ENCODE data around the gene SCAF4. TPM values are rescaled to one million over a fixed set of nuclear protein-coding genes. Genes with fewer than 3 reads are reported as not detected.

SCAF4 gene
- total and polyA plus RNA-seq, 9 of the 15 experiments (the other 6 are each of a cell fraction or from before 2014, with no cell fraction given): 2.3 to 55.7 (median 17.2) TPM

- no peak for ATAC-seq
- no peaks in the 10 kb centered on the region for H3K4me1 ChIP-seq (replicated peaks in 1 of 2; ENCODE audit: control insufficient read depth in 2 of 2, insufficient read depth in 2 of 2, low read length in 2 of 2)
- TF ChIP-seq PHB (CRISPR knock-in tag; IDR thresholded peaks at IDR 0.05) (no peak), RBM25 (IDR thresholded peaks at IDR 0.05; ENCODE audit: low read depth, low read length, severe bottlenecking) (peak; percentile 76), BCOR (IDR thresholded peaks at IDR 0.05) (peak; percentile 77)
- no peaks in the 10 kb centered on the region for H3K36me3 ChIP-seq (ENCODE audit: control insufficient read depth, insufficient read depth, low read length)
- H3K79me2 ChIP-seq (ENCODE audit: control insufficient read depth, insufficient read depth, low read length): no peaks in the 10 kb centered on the region
- peaks cover 2% of the 10 kb centered on the region; the same call in 1 of the 2 replicates for H3K9me3 ChIP-seq (replicated peaks; ENCODE audit: control insufficient read depth, insufficient read depth, low read depth, low read length)
- DNase-seq (ENCODE audit: extremely low read depth in 1 of 4, low spot score in 3 of 4): no peak
- CTCF ChIA-PET (ENCODE audit: low intra/inter-chr PET ratio): no interaction called here
- in situ Hi-C loops (cut with MboI): no loop called here
- H3K4me3 ChIP-seq: no peak overlapping the region
- no peak for FAIRE-seq
- H2AFZ ChIP-seq (ENCODE audit: low read depth, low read length): no peak overlapping the region
- WGBS (ENCODE audit: insufficient coverage, low coverage, missing lambda C conversion rate): 13% methylated on average over 1 of the region's 1 CpG
- H3K9ac ChIP-seq (ENCODE audit: insufficient read depth in 1 of 2, low read depth in 2 of 2, low read length in 2 of 2): no peak overlapping the region
- no peak overlapping the region for H3K27ac ChIP-seq (ENCODE audit: extremely low read depth, low read depth, low read length)
- no peak overlapping the region for H3K4me2 ChIP-seq (ENCODE audit: insufficient read depth, low read length)
- peaks cover 4 to 12% of the 10 kb centered on the region in 2 experiments; a peak in 4 of 5 replicates for H3K27me3 ChIP-seq (ENCODE audit: control insufficient read depth in 2 of 2, insufficient read depth in 2 of 2, low read length in 2 of 2)
- POLR2A ChIA-PET: interaction anchor here (1.4 kb wide), 1 partner anchor 19 kb away, joined by 4 read pairs; no protein-coding TSS in a partner anchor
- no peaks in the 10 kb centered on the region for H4K20me1 ChIP-seq (replicated peaks; ENCODE audit: control insufficient read depth, insufficient read depth, low read length)
- no peaks in the 10 kb centered on the region for H3K9me1 ChIP-seq (ENCODE audit: control insufficient read depth, insufficient read depth, low read length)
- intact Hi-C loops (cut with micrococcal nuclease): no loop called here
- BruUV-seq (replicated peaks): no TSS peak
Measured at GRCh38 chr21:31756787-31757186, 24.9 kb upstream of the SCAF4 start.

- H3K9me3 ChIP-seq (replicated peaks; ENCODE audit: control insufficient read depth, insufficient read depth, low read depth, low read length): no peaks in the 10 kb centered on the region
- peaks cover 2 to 3% of the 10 kb centered on the region in 2 experiments; a peak in 1 of 5 replicates for H3K27me3 ChIP-seq (ENCODE audit: control insufficient read depth in 2 of 2, insufficient read depth in 2 of 2, low read length in 2 of 2)
- ATAC-seq (no peak), FAIRE-seq (no peak), DNase-seq (ENCODE audit: extremely low read depth in 1 of 4, low spot score in 3 of 4) (no peak)
- H3K4me2 ChIP-seq (ENCODE audit: insufficient read depth, low read length): no peak overlapping the region
- no peaks in the 10 kb centered on the region for H3K9me1 ChIP-seq (ENCODE audit: control insufficient read depth, insufficient read depth, low read length)
- H3K27ac ChIP-seq (ENCODE audit: extremely low read depth, low read depth, low read length): no peak overlapping the region
- BruUV-seq (replicated peaks): no TSS peak
- ChIA-PET CTCF (ENCODE audit: low intra/inter-chr PET ratio) (no interaction called here), POLR2A (interaction anchor here (0.9 to 1.3 kb wide), 6 partner anchors 9 to 102 kb away, joined by 3 to 4 read pairs (median 3); no protein-coding TSS in a partner anchor)
- H3K9ac ChIP-seq (ENCODE audit: insufficient read depth in 1 of 2, low read depth in 2 of 2, low read length in 2 of 2): no peak overlapping the region
- no peaks in the 10 kb centered on the region for H3K4me1 ChIP-seq (replicated peaks in 1 of 2; ENCODE audit: control insufficient read depth in 2 of 2, insufficient read depth in 2 of 2, low read length in 2 of 2)
- no peaks in the 10 kb centered on the region for H4K20me1 ChIP-seq (replicated peaks; ENCODE audit: control insufficient read depth, insufficient read depth, low read length)
- WGBS (ENCODE audit: insufficient coverage, low coverage, missing lambda C conversion rate): 46% methylated on average over 6 of the region's 6 CpGs
- H2AFZ ChIP-seq (ENCODE audit: low read depth, low read length): peak overlapping the region; percentile 53; the same call in 1 of the 2 replicates
- in situ Hi-C loops (cut with MboI): no loop called here
- intact Hi-C loops (cut with micrococcal nuclease): no loop called here
- H3K36me3 ChIP-seq (ENCODE audit: control insufficient read depth, insufficient read depth, low read length): no peaks in the 10 kb centered on the region
- no peaks in the 10 kb centered on the region for H3K79me2 ChIP-seq (ENCODE audit: control insufficient read depth, insufficient read depth, low read length)
- no peak overlapping the region for H3K4me3 ChIP-seq
- TF ChIP-seq PYGO2 (tag; IDR thresholded peaks at IDR 0.05) (no peak), ZNF324 (CRISPR knock-in tag; IDR thresholded peaks at IDR 0.05) (no peak), NKRF (IDR thresholded peaks at IDR 0.05; ENCODE audit: borderline replicate concordance) (no peak), ZNF586 (CRISPR knock-in tag; conservative IDR thresholded peaks at IDR 0.05) (no peak), FOXA1 (IDR thresholded peaks at IDR 0.05; ENCODE audit: borderline replicate concordance) (no peak), XRCC5 (IDR thresholded peaks at IDR 0.05; ENCODE audit: low read depth, low read length) (no peak), ATF1 (CRISPR knock-in tag; IDR thresholded peaks at IDR 0.05) (no peak), ATF1 (tag; IDR thresholded peaks at IDR 0.05) (no peak), POLR2AphosphoS5 (IDR thresholded peaks at IDR 0.05; ENCODE audit: control insufficient read depth, insufficient read depth, low read depth, low read length) (no peak), POU5F1 (IDR thresholded peaks at IDR 0.05; ENCODE audit: borderline replicate concordance, low read depth, low read length, partially characterized antibody) (no peak), ZBTB8A (IDR thresholded peaks at IDR 0.05; ENCODE audit: partially characterized antibody) (no peak), ZNF717 (CRISPR knock-in tag; IDR thresholded peaks at IDR 0.05) (no peak), YY1 (IDR thresholded peaks at IDR 0.05; ENCODE audit: borderline replicate concordance in 1 of 3, control insufficient read depth in 1 of 3, extremely low read depth in 1 of 3, insufficient read depth in 3 of 3, insufficient read length in 1 of 3, insufficient replicate concordance in 2 of 3, low read depth in 1 of 3, low read length in 2 of 3) (no peak), TRIM24 (IDR thresholded peaks at IDR 0.05) (no peak)
Measured at GRCh38 chr21:31755027-31755426, 23.1 kb upstream of the SCAF4 start.

All from K562 (cell line).